Activated CD4-positive, alpha-beta memory T cell treated with anti-CD3 and anti-CD28 coated beads, Interleukin-2, amount 10 ng/mL, durations not matched to agents 7 days and 5 days (primary cell): ENCODE results near the gene DPP6. TPM values are rescaled to one million over a fixed set of nuclear protein-coding genes. Genes with fewer than 3 reads are reported as not detected.

Experiments
- CTCF ChIA-PET: fragments of 350-600 bp; sonication (Branson Sonifier 250); formaldehyde crosslinking; loops from one replicate; lab custom pipeline; 2021; ENCODE audit warnings: antibody characterized with exemption, inconsistent platforms; lab: Charles Lee
- POLR2A ChIA-PET: fragments of 350-600 bp; sonication (Branson Sonifier 250); formaldehyde crosslinking; loops from one replicate; lab custom pipeline; 2021; ENCODE audit warnings: antibody characterized with exemption; lab: Charles Lee
- DNase-seq: peaks from one replicate; pipeline ENCODE4 v3.0.0-alpha.2; 2020
- H3K27ac Mint-ChIP-seq: one replicate; pipeline ENCODE4 v1.8.0; 2021; ENCODE audit warnings: mild to moderate bottlenecking, mixed read lengths
- H3K27me3 Mint-ChIP-seq: one replicate; pipeline ENCODE4 v1.8.0; 2021; ENCODE audit warnings: mixed read lengths
- H3K36me3 Mint-ChIP-seq: one replicate; pipeline ENCODE4 v1.8.0; 2021; ENCODE audit warnings: low read depth, mixed read lengths
- H3K4me1 Mint-ChIP-seq: one replicate; pipeline ENCODE4 v1.8.0; 2021; ENCODE audit warnings: mixed read lengths
- H3K4me3 Mint-ChIP-seq: one replicate; pipeline ENCODE4 v1.8.0; 2021; ENCODE audit warnings: mild to moderate bottlenecking, mixed read lengths
- H3K9me3 Mint-ChIP-seq: one replicate; pipeline ENCODE4 v1.8.0; 2021; ENCODE audit warnings: mixed read lengths
- total RNA-seq, 2 experiments: library from RNA; stranded (reverse); gene quantifications; one replicate each; pipeline ENCODE4 v1.2.3, GENCODE V29; 2021

DPP6 gene
- total RNA-seq, 2 experiments from 2014 or later: not detected

DNA sequence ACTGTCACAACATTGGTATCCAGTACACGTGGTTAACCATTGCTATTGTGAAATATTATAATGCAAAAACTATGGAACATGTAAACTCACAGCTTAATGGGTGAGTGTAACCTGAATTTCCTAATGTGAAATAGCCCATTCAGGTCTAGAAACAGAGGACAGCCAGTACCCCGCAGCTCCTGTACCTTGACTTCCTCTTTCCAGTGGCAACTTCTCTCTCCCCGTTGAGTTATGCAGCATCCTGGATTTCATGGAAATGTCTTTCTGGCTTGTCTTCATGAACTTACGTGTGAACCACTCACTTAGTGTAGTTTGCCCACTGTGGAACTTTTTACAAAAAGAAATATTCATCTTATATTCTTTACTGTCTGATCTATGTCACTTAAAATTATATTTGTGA lies 384.4 kb downstream of the DPP6 start:
- peaks cover 8% of the 10 kb centered on the region for H3K9me3 Mint-ChIP-seq
- no peak overlapping the region for H3K4me3 Mint-ChIP-seq
- no peak for DNase-seq
- no peaks in the 10 kb centered on the region for H3K36me3 Mint-ChIP-seq
- H3K27me3 Mint-ChIP-seq: no peaks in the 10 kb centered on the region
- H3K27ac Mint-ChIP-seq: no peak overlapping the region
- H3K4me1 Mint-ChIP-seq: no peaks in the 10 kb centered on the region
- ChIA-PET POLR2A (no interaction called here), CTCF (no interaction called here)

GRCh38 chr7:154437234-154437633 lies 385.0 kb downstream of the DPP6 start:
- peaks cover 3% of the 10 kb centered on the region for H3K9me3 Mint-ChIP-seq

DNA sequence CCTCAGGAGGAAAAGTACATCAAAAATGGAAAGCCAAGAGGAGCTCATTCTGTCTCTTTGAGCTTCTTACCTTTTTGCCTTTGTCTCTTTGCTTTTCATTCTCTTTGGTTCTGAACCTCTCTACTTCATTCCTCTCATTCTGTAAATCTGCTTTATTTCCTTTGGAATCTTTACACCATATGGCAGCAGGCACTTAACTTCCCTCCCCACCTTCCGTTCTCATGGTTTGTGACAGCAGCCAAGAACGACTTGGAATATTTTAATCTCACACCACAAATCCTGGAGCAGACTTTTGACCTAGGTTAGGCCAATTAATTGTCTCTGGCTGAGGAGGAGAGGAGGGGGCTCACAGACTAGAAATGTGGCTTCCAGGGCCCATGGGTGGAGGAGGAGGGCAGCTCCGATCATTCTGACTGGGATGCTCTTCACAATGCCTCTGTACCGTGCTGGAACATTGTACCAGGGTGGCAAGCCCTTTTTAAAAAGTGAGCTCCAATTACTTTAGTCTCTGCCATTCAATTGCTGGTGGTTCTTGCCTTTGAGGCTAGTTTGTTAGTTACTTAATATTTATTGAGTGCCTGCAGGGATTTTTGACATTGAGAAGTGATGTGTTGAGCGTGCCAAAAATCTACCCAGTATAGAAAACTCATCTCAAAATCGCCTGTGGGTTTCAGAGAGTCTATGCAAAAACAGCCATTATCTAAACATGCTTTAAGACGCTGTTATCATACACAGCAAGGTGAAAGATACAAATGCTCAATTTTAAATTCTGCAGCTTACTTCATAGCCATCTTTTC lies 386.6 kb downstream of the DPP6 start:
- CTCF ChIA-PET: no interaction called here
- Mint-ChIP-seq H3K4me3 (no peak overlapping the region), H3K4me1 (no peaks in the 10 kb centered on the region), H3K36me3 (no peaks in the 10 kb centered on the region), H3K27ac (no peak overlapping the region), H3K27me3 (no peaks in the 10 kb centered on the region), H3K9me3 (peaks cover 8% of the 10 kb centered on the region)
- no peak for DNase-seq
- POLR2A ChIA-PET: no interaction called here

More at GRCh38 chr7:154437234-154437633, 385.0 kb downstream of the DPP6 start:
- no peaks in the 10 kb centered on the region for H3K27me3 Mint-ChIP-seq
- ChIA-PET CTCF (no interaction called here), POLR2A (no interaction called here)
- H3K36me3 Mint-ChIP-seq: no peaks in the 10 kb centered on the region
- H3K4me1 Mint-ChIP-seq: no peaks in the 10 kb centered on the region
- DNase-seq: no peak
- H3K27ac Mint-ChIP-seq: no peak overlapping the region
- no peak overlapping the region for H3K4me3 Mint-ChIP-seq

GRCh38 chr7:154440058-154440457 lies 387.9 kb downstream of the DPP6 start:
- Mint-ChIP-seq H3K36me3 (no peaks in the 10 kb centered on the region), H3K4me3 (no peak overlapping the region), H3K9me3 (peaks cover 5% of the 10 kb centered on the region), H3K27ac (no peak overlapping the region), H3K27me3 (no peaks in the 10 kb centered on the region), H3K4me1 (no peaks in the 10 kb centered on the region)
- ChIA-PET CTCF (no interaction called here), POLR2A (no interaction called here)
- DNase-seq: no peak

GRCh38 chr7:154440651-154441050 lies 388.5 kb downstream of the DPP6 start:
- Mint-ChIP-seq H3K27me3 (no peaks in the 10 kb centered on the region), H3K4me1 (no peaks in the 10 kb centered on the region), H3K4me3 (no peak overlapping the region), H3K36me3 (no peaks in the 10 kb centered on the region), H3K27ac (no peak overlapping the region), H3K9me3 (peaks cover 5% of the 10 kb centered on the region)
- no peak for DNase-seq
- CTCF ChIA-PET: no interaction called here
- POLR2A ChIA-PET: no interaction called here

GRCh38 chr7:154441811-154442210 lies 389.6 kb downstream of the DPP6 start:
- Mint-ChIP-seq H3K27me3 (no peaks in the 10 kb centered on the region), H3K36me3 (no peaks in the 10 kb centered on the region), H3K4me1 (no peaks in the 10 kb centered on the region), H3K9me3 (peaks cover 10% of the 10 kb centered on the region), H3K27ac (no peak overlapping the region), H3K4me3 (no peak overlapping the region)
- DNase-seq: no peak
- ChIA-PET CTCF (no interaction called here), POLR2A (no interaction called here)

- Mint-ChIP-seq H3K27me3 (no peaks in the 10 kb centered on the region), H3K36me3 (no peaks in the 10 kb centered on the region), H3K4me3 (no peak overlapping the region), H3K27ac (no peak overlapping the region), H3K4me1 (no peaks in the 10 kb centered on the region), H3K9me3 (peaks cover 10% of the 10 kb centered on the region)
- ChIA-PET POLR2A (no interaction called here), CTCF (no interaction called here)
- no peak for DNase-seq
These were observed 390.7 kb downstream of the DPP6 start for GRCh38 chr7:154442939-154443338.

DNA sequence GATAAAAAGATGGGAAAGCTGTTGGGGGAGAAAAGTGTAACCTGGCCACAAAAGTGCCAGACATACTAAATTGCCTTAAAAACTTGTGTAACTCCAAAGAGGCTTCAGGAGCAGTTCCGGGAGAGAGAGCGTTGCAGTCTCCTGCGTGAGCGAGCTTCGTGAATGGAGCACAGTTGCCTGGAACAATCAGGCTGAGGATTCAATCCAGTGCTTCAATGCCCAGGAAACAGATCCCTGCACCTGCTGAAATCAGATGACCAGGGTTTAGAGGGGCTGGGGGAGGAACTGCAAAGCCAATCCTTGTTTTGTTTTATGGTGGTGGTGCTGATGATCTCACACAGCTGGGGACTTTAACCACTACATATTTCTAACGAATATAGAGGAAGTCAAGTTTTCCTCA lies 398.3 kb downstream of the DPP6 start:
- H3K9me3 Mint-ChIP-seq: peaks cover 13% of the 10 kb centered on the region
- POLR2A ChIA-PET: no interaction called here
- CTCF ChIA-PET: no interaction called here
- no peaks in the 10 kb centered on the region for H3K36me3 Mint-ChIP-seq
- no peak overlapping the region for H3K27ac Mint-ChIP-seq
- no peaks in the 10 kb centered on the region for H3K27me3 Mint-ChIP-seq
- no peak overlapping the region for H3K4me3 Mint-ChIP-seq
- no peaks in the 10 kb centered on the region for H3K4me1 Mint-ChIP-seq
- DNase-seq: no peak

DNA sequence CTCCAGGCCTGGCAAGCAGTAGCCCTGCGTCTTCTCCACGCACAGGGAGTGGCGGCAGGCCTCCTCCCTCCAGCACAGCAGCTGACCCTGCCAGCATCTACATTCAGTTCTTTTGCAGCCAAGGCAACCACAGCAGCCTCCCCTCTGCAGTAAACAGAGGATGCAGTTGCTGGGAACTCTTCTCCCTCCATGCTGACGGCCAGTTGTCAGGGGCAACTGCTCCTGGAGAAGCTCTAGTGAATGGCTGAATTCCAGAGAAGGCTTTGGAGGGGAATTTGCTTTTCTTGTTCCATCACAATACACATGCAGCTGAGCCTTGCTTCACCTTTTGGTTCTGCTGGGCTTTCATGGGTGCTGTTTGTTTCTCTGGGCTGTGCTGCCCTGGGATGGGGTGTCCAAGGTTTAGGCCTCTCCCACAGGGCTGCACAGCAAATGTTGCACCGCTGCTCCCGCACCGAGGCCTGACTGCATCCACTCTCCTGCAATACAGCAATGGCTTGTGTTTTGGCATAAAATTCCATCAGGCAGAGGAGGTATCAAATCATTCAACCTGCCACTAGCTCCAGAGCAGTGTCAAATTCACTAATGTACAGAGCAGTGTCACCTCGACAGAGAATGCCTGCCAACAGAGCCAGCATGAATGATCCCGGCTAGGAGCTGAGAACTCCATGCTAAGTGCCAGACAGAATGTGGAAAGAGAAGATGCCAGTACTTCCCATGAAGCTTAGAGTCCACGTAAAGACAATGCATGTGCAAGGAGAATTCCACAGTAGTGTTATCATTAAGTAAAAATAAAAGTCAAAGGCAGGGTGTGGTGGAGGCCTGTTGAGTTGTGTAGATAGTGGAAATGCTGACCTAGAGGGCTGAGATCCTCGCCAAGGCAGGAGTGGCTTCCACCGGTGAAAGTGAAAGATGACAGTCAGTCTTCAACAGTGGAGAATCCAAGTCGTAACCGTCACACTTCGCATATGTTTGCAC lies 399.6 kb downstream of the DPP6 start:
- POLR2A ChIA-PET: no interaction called here
- Mint-ChIP-seq H3K36me3 (no peaks in the 10 kb centered on the region), H3K27ac (no peak overlapping the region), H3K4me1 (no peaks in the 10 kb centered on the region), H3K9me3 (peaks cover 12% of the 10 kb centered on the region), H3K4me3 (no peak overlapping the region), H3K27me3 (no peaks in the 10 kb centered on the region)
- no peak for DNase-seq
- CTCF ChIA-PET: no interaction called here

- Mint-ChIP-seq H3K9me3 (peaks cover 13% of the 10 kb centered on the region), H3K27ac (no peak overlapping the region), H3K27me3 (no peaks in the 10 kb centered on the region), H3K4me3 (no peak overlapping the region), H3K4me1 (no peaks in the 10 kb centered on the region), H3K36me3 (no peaks in the 10 kb centered on the region)
- no peak for DNase-seq
- CTCF ChIA-PET: no interaction called here
- POLR2A ChIA-PET: no interaction called here
These were observed 411.6 kb downstream of the DPP6 start for GRCh38 chr7:154463794-154464193.

DNA sequence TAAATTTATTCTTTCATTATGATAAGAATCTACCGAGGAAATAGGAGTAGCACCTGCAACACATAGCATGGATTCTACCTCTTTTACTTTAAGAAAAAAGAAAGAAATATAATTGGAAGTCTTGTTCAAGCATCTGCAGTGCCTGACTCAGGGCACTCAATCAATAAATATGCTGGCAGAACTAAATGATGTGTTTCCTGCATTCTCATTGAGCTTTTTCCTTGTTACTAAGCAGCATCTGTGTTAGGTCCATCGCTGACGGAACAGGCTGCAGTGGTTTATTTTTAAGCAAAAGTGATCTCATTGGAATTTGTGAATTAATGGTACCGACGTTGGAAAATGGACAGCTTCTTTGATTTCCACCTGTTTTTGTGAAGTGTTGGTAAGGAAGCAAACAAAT lies 417.5 kb downstream of the DPP6 start:
- no peak overlapping the region for H3K4me3 Mint-ChIP-seq
- no peak for DNase-seq
- no peaks in the 10 kb centered on the region for H3K27me3 Mint-ChIP-seq
- POLR2A ChIA-PET: no interaction called here
- H3K27ac Mint-ChIP-seq: no peak overlapping the region
- H3K4me1 Mint-ChIP-seq: no peaks in the 10 kb centered on the region
- CTCF ChIA-PET: no interaction called here
- no peaks in the 10 kb centered on the region for H3K36me3 Mint-ChIP-seq
- H3K9me3 Mint-ChIP-seq: peaks cover 2% of the 10 kb centered on the region

DNA sequence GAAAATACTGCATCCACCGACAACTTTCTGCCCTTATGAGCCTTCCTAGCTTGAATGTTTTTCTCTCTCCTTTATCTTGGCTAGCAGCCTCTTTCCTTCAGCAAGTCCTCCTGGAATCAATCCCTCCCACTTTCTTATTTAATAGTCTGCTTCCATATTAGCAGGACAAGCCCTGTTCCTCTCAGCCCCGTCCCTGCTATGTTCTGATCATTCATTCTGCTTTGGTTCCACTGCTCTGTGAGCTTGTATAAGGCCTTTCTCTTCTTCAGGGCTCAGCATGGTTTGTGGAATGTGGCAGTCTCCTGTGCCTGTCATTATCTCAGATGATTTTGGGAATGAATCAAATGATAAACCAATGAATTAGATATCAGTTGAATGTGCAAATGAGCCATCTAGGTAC lies 420.1 kb downstream of the DPP6 start:
- CTCF ChIA-PET: no interaction called here
- DNase-seq: no peak
- Mint-ChIP-seq H3K27me3 (no peaks in the 10 kb centered on the region), H3K9me3 (peaks cover 5% of the 10 kb centered on the region), H3K4me1 (no peaks in the 10 kb centered on the region), H3K27ac (no peak overlapping the region), H3K36me3 (no peaks in the 10 kb centered on the region), H3K4me3 (no peak overlapping the region)
- POLR2A ChIA-PET: no interaction called here

DNA sequence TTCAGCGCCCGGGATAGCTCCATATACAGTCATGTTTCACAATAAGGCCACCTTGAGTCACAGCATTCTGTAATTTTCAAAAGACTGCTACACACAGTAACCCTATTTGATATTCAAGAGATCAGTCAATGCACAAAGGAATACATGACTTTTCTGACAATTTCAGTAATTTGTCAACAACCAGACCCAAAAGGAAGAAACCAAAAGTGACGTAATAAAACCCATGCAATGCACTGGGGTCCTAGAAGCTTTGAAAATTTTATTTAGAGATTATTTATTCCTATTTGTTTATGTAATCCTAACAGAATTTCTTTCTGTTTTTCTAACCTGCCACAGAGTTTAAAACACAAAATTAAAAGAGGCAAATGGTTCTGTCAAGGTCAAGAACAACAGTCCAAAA lies 421.2 kb downstream of the DPP6 start:
- H3K27me3 Mint-ChIP-seq: no peaks in the 10 kb centered on the region
- no peaks in the 10 kb centered on the region for H3K4me1 Mint-ChIP-seq
- CTCF ChIA-PET: no interaction called here
- H3K27ac Mint-ChIP-seq: no peak overlapping the region
- H3K36me3 Mint-ChIP-seq: no peaks in the 10 kb centered on the region
- H3K9me3 Mint-ChIP-seq: peaks cover 5% of the 10 kb centered on the region
- H3K4me3 Mint-ChIP-seq: no peak overlapping the region
- POLR2A ChIA-PET: no interaction called here
- no peak for DNase-seq
